Naive thymus-derived CD4-positive, alpha-beta T cell (primary cell): ENCODE measurements around the gene KBTBD13. TPM values are rescaled to one million over a fixed set of nuclear protein-coding genes. Genes with fewer than 3 reads are reported as not detected.
"Not testable (repeated sequence)": the region's sequence is repeated elsewhere in the genome, so short reads cannot be mapped to it uniquely, and the experiment has no call there.

Experiments used
- ATAC-seq: fragments of 150-1000 bp; cut with Tn5 transposase; 2 replicates; pipeline ENCODE4 v1.10.0; 2021; ENCODE audit warnings: mild to moderate bottlenecking, moderate library complexity
- CTCF ChIA-PET: fragments of 350-600 bp; sonication (Branson Sonifier 250); formaldehyde crosslinking; loops from one replicate; lab custom pipeline; 2021; ENCODE audit warnings: antibody characterized with exemption; lab: Charles Lee
- POLR2A ChIA-PET: fragments of 350-600 bp; sonication (Branson Sonifier 250); formaldehyde crosslinking; loops from one replicate; lab custom pipeline; 2021; ENCODE audit warnings: antibody characterized with exemption, inconsistent platforms; lab: Charles Lee
- DNase-seq, 9 donors: peaks; one replicate each; pipeline versions ENCODE4 v3.0.0 to v3.0.0-alpha.2; 2020 to 2022; ENCODE audit warnings: mixed read lengths in 1 of 9
- H3K27ac ChIP-seq: one replicate; pipeline ENCODE4 v1.7.0; 2013; ENCODE audit warnings: mild to moderate bottlenecking, low read depth, low read length, moderate library complexity
- H3K27me3 ChIP-seq, 2 donors: one replicate each; pipeline ENCODE4 v1.7.0; 2013; ENCODE audit warnings: low read length in 2 of 2, mild to moderate bottlenecking in 2 of 2, moderate library complexity in 2 of 2; ENCODE audit not compliant: control insufficient read depth in 2 of 2, insufficient read depth in 2 of 2
- H3K36me3 ChIP-seq, 3 experiments: 1 replicate in 2 of 3; 2 replicates in 1 of 3; pipeline ENCODE4 v1.7.0; 2013; ENCODE audit warnings: low read length in 3 of 3, mild to moderate bottlenecking in 3 of 3, moderate library complexity in 1 of 3; ENCODE audit not compliant: insufficient read depth in 3 of 3, control insufficient read depth in 2 of 3
- H3K4me1 ChIP-seq, 2 donors: one replicate each; pipeline ENCODE4 v1.7.0; 2013; ENCODE audit warnings: low read length in 2 of 2, mild to moderate bottlenecking in 2 of 2, moderate library complexity in 1 of 2; ENCODE audit not compliant: control insufficient read depth in 2 of 2, insufficient read depth in 2 of 2
- H3K4me3 ChIP-seq: 2 replicates; pipeline ENCODE4 v1.7.0; 2013; ENCODE audit warnings: mild to moderate bottlenecking, low read length
- H3K9me3 ChIP-seq, 3 experiments: 1 replicate in 2 of 3; 2 replicates in 1 of 3; pipeline ENCODE4 v1.7.0; 2013; ENCODE audit warnings: low read length in 3 of 3; ENCODE audit not compliant: control insufficient read depth in 2 of 3
- H3K27ac Mint-ChIP-seq, 9 donors: one replicate each; pipeline ENCODE4 v1.8.0; 2020 to 2022; ENCODE audit warnings: mixed read lengths in 9 of 9, mild to moderate bottlenecking in 8 of 9, moderate library complexity in 5 of 9, inconsistent platforms in 2 of 9
- H3K27me3 Mint-ChIP-seq, 5 donors: one replicate each; pipeline ENCODE4 v1.8.0; 2021 to 2022; ENCODE audit warnings: mixed read lengths in 5 of 5, mild to moderate bottlenecking in 1 of 5
- H3K36me3 Mint-ChIP-seq, 5 donors: one replicate each; pipeline ENCODE4 v1.8.0; 2020 to 2022; ENCODE audit warnings: mixed read lengths in 5 of 5, mild to moderate bottlenecking in 3 of 5, inconsistent platforms in 1 of 5
- H3K4me1 Mint-ChIP-seq, 7 donors: one replicate each; pipeline ENCODE4 v1.8.0; 2020 to 2022; ENCODE audit warnings: mixed read lengths in 7 of 7, mild to moderate bottlenecking in 3 of 7, inconsistent platforms in 1 of 7
- H3K4me3 Mint-ChIP-seq, 10 donors: one replicate each; pipeline ENCODE4 v1.8.0; 2020 to 2022; ENCODE audit warnings: mild to moderate bottlenecking in 10 of 10, mixed read lengths in 10 of 10, moderate library complexity in 6 of 10, inconsistent platforms in 2 of 10
- H3K9me3 Mint-ChIP-seq, 11 donors: one replicate each; pipeline ENCODE4 v1.8.0; 2020 to 2022; ENCODE audit warnings: mixed read lengths in 11 of 11, mild to moderate bottlenecking in 4 of 11, inconsistent platforms in 1 of 11, moderate library complexity in 1 of 11
- intact Hi-C, 2 donors: fragments of 100-400 bp; cut with micrococcal nuclease; formaldehyde crosslinking; loops; one replicate each; pipeline ENCODE4 v1.15.1; 2023
- polyA plus RNA-seq, 2 donors: library from polyadenylated mRNA; unstranded; fragments of 300-500 nt; fragmentation: Illumina TruSeq; gene quantifications; one replicate each; pipeline ENCODE4 v1.2.3, GENCODE V29; 2021
- total RNA-seq, 6 experiments: library from RNA in 5 of 6; stranded (reverse) in 5 of 6; gene quantifications; 1 replicate in 5 of 6; 2 replicates in 1 of 6; pipeline ENCODE4 v1.2.3 and lab custom pipeline; 2021 to 2026

Gene KBTBD13
- total and polyA plus RNA-seq, 7 experiments from 2014 or later, result not detected

GRCh38 chr15:65072027-65072426, 4.5 kb upstream of the KBTBD13 start:
- ChIA-PET POLR2A (no interaction called here), CTCF (interaction anchor here (0.5 kb wide), 1 partner anchor 356 kb away, joined by 3 read pairs; no protein-coding TSS in a partner anchor)
- Histone ChIP-seq H3K4me3 (no peak overlapping the region), H3K27me3 (no peaks in the 10 kb centered on the region), H3K27ac (no peak overlapping the region), H3K4me1 (no peaks in the 10 kb centered on the region), H3K36me3 (no peaks in the 10 kb centered on the region), H3K9me3 (no peaks in the 10 kb centered on the region)
- intact Hi-C loops, result no loop called here
- H3K27me3 Mint-ChIP-seq, result peaks cover 18 to 29% (median 20%) of the 10 kb centered on the region in 5 donors
- H3K4me3 Mint-ChIP-seq, result no peak overlapping the region
- H3K4me1 Mint-ChIP-seq, result peaks cover 0 to 16% (median 11%) of the 10 kb centered on the region in 7 donors
- ATAC-seq (no peak), DNase-seq (no peak)
- no peak overlapping the region for H3K27ac Mint-ChIP-seq
- H3K36me3 Mint-ChIP-seq, result no peaks in the 10 kb centered on the region
- H3K9me3 Mint-ChIP-seq, result no peaks in the 10 kb centered on the region

GRCh38 chr15:65072617-65073016, 3.9 kb upstream of the KBTBD13 start:
- Mint-ChIP-seq H3K27ac (no peak overlapping the region), H3K36me3 (peaks cover 0 to under 1% (median 0%) of the 10 kb centered on the region in 5 donors), H3K9me3 (no peaks in the 10 kb centered on the region), H3K27me3 (peaks cover 14 to 25% (median 16%) of the 10 kb centered on the region in 5 donors), H3K4me1 (peaks cover under 1 to 12% (median 8%) of the 10 kb centered on the region in 7 donors), H3K4me3 (no peak overlapping the region)
- no peak overlapping the region for H3K27ac ChIP-seq
- H3K36me3 ChIP-seq, result no peaks in the 10 kb centered on the region
- H3K4me1 ChIP-seq, result no peaks in the 10 kb centered on the region
- ChIA-PET POLR2A (no interaction called here), CTCF (no interaction called here)
- intact Hi-C loops, result no loop called here
- DNase-seq (no peak), ATAC-seq (no peak)
- no peaks in the 10 kb centered on the region for H3K9me3 ChIP-seq
- no peak overlapping the region for H3K4me3 ChIP-seq
- no peaks in the 10 kb centered on the region for H3K27me3 ChIP-seq

GRCh38 chr15:65074946-65075345, 1.6 kb upstream of the KBTBD13 start:
- H3K36me3 Mint-ChIP-seq, H3K9me3 Mint-ChIP-seq, intact Hi-C loops, DNase-seq, POLR2A ChIA-PET, H3K4me3 Mint-ChIP-seq, H3K36me3 ChIP-seq, H3K4me3 ChIP-seq, H3K9me3 ChIP-seq, H3K27ac ChIP-seq, H3K4me1 ChIP-seq, ATAC-seq, H3K27me3 ChIP-seq, H3K27ac Mint-ChIP-seq: not testable (repeated sequence)
- H3K4me1 Mint-ChIP-seq, result peaks cover 5 to 11% (median 9%) of the 10 kb centered on the region in 7 donors
- CTCF ChIA-PET, result interaction anchor here (1.8 kb wide), 1 partner anchor 41 kb away, joined by 5 read pairs; no protein-coding TSS in a partner anchor
- H3K27me3 Mint-ChIP-seq, result peaks cover 16 to 27% (median 25%) of the 10 kb centered on the region in 5 donors

GRCh38 chr15:65075607-65076395, 745 bp upstream of the KBTBD13 start:
- H3K9me3 Mint-ChIP-seq, intact Hi-C loops, H3K36me3 ChIP-seq, H3K9me3 ChIP-seq, POLR2A ChIA-PET, H3K4me3 ChIP-seq, H3K4me1 ChIP-seq, DNase-seq, H3K27me3 ChIP-seq, ATAC-seq, H3K36me3 Mint-ChIP-seq, H3K27ac ChIP-seq: not testable (repeated sequence)
- Mint-ChIP-seq H3K27ac (peak overlapping the region in 1 of 9 donors; percentile 21), H3K4me3 (peak overlapping the region in 1 of 10 donors; percentile 26), H3K4me1 (peaks cover 5 to 11% (median 9%) of the 10 kb centered on the region in 7 donors), H3K27me3 (peaks cover 16 to 27% (median 25%) of the 10 kb centered on the region in 5 donors)
- CTCF ChIA-PET, result interaction anchor here (1.8 kb wide), 1 partner anchor 42 kb away, joined by 5 read pairs; no protein-coding TSS in a partner anchor

GRCh38 chr15:65077291-65077980, 890 bp downstream of the KBTBD13 start:
- no peak for DNase-seq

GRCh38 chr15:65077981-65078352, 1.4 kb downstream of the KBTBD13 start:
- Histone ChIP-seq H3K27me3 (no peaks in the 10 kb centered on the region), H3K27ac (no peak overlapping the region), H3K9me3 (no peaks in the 10 kb centered on the region), H3K36me3 (no peaks in the 10 kb centered on the region), H3K4me3 (no peak overlapping the region), H3K4me1 (peaks cover 0 to 11% of the 10 kb centered on the region in 2 donors)
- peaks cover 0 to 3% (median 0%) of the 10 kb centered on the region in 5 donors for H3K36me3 Mint-ChIP-seq
- no peaks in the 10 kb centered on the region for H3K9me3 Mint-ChIP-seq
- ChIA-PET CTCF (interaction anchor here (0.8 to 2.8 kb wide), 3 partner anchors 9 to 53 kb away, joined by 3 to 11 read pairs (median 3); no protein-coding TSS in a partner anchor), POLR2A (no interaction called here)
- H3K27me3 Mint-ChIP-seq, result peaks cover 16 to 35% (median 32%) of the 10 kb centered on the region in 5 donors
- intact Hi-C loops, result loop anchor here (1.0 kb wide), 3 partner anchors 24 to 347 kb away; no protein-coding TSS in a partner anchor
- DNase-seq (peak in 8 of 9 donors; percentile 18 to 54 (median 39)), ATAC-seq (peak; percentile 74)
- peak overlapping the region in 1 of 9 donors; percentile 74 for H3K27ac Mint-ChIP-seq
- H3K4me1 Mint-ChIP-seq, result peaks cover 13 to 25% (median 19%) of the 10 kb centered on the region in 7 donors
- peak overlapping the region in 7 of 10 donors; percentile 11 to 80 (median 52) for H3K4me3 Mint-ChIP-seq

More at GRCh38 chr15:65077291-65077980, 890 bp downstream of the KBTBD13 start:
- Mint-ChIP-seq H3K27me3 (peaks cover 16 to 30% (median 27%) of the 10 kb centered on the region in 5 donors), H3K27ac (peak overlapping the region in 1 of 9 donors; percentile 74), H3K4me1 (peaks cover 9 to 20% (median 14%) of the 10 kb centered on the region in 7 donors), H3K9me3 (no peaks in the 10 kb centered on the region), H3K4me3 (peak overlapping the region in 7 of 10 donors; percentile 11 to 80 (median 52)), H3K36me3 (peaks cover 0 to 3% (median 0%) of the 10 kb centered on the region in 5 donors)
- POLR2A ChIA-PET, result no interaction called here
- CTCF ChIA-PET, result interaction anchor here (0.9 kb wide), 1 partner anchor 8 kb away, joined by 3 read pairs; no protein-coding TSS in a partner anchor
- H3K27ac ChIP-seq, result no peak overlapping the region
- peaks cover 0 to 9% of the 10 kb centered on the region in 2 donors for H3K4me1 ChIP-seq
- H3K27me3 ChIP-seq, result no peaks in the 10 kb centered on the region
- H3K4me3 ChIP-seq, result no peak overlapping the region
- no peak for ATAC-seq
- intact Hi-C loops, result no loop called here
- H3K36me3 ChIP-seq, result no peaks in the 10 kb centered on the region
- H3K9me3 ChIP-seq, result no peaks in the 10 kb centered on the region
